Muscle of back (tissue), 11 donors: ENCODE results near the gene IP6K3. TPM values are rescaled to one million over a fixed set of nuclear protein-coding genes. Genes with fewer than 3 reads are reported as not detected.

Source experiments
- DNase-seq, 3 donors: peaks; one replicate each; pipeline versions ENCODE4 v3.0.0 to v3.0.0-alpha.2; 2013
- polyA plus RNA-seq, 10 donors: library from polyadenylated mRNA; unstranded; fragments of 120-200 nt; gene quantifications; one replicate each; pipeline ENCODE4 v1.2.1, GENCODE V29; 2013; ENCODE audit not compliant: insufficient read length in 10 of 10

The IP6K3 gene
- polyA plus RNA-seq, 10 donors = 10.5 to 31.0 (median 25.4) TPM

DNA sequence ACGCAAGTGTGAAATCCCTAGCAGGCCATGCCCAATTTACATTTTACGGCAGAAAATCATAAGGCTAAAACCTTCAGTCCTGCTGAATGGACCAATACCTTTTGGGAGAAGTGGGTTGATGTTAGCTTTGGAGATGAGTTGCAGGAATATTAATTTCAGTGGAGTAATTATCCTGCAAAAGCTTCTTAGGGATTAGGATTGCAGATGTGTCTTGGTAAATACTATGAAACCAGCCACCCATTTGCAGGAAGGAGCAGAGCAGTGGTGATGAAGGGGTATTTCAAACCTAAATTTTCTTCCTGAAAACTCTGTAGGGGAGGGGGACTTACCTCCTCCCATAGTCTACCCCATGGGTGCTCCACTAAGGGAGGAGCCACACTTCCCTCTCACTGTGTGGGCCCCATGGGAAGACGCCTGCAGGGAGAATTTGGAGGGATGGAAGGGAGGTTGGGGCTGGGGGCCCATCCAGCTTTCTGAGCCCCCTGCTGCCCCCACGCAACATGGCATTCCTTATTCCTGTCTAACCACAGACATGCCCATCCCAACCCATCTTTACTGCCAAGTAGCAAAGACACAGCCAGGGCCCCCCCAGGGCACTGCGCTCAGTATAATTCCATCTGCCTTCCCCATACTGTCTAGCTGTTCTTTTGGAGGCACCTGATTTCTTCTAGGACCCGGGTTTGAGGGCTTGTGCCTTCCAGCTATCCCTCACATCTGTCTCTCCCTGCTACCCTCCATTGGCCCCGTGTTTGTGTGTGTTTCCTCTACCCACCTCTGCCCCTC is 20.6 kb downstream of the IP6K3 start:
- DNase-seq = no peak

DNA sequence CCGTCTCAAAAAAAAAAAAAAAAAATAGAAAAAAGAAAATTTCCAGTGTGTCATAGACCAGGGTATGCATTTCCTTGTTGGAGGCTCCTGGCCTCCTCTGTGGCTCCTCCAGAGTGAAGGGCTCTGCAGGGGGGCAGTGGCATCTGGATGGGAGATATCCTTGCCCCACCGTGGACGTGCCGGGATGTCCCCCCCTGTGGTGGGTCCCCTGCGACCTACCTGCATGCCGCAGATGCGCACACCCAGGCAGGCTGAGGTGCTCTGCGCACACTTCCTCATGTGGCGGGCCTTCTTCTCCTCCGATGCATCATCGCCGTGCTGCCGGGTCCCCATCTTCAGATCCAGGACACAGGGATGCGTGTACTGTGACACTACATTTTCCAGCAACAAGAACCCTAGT is 21.5 kb downstream of the IP6K3 start:
- DNase-seq = no peak

DNA sequence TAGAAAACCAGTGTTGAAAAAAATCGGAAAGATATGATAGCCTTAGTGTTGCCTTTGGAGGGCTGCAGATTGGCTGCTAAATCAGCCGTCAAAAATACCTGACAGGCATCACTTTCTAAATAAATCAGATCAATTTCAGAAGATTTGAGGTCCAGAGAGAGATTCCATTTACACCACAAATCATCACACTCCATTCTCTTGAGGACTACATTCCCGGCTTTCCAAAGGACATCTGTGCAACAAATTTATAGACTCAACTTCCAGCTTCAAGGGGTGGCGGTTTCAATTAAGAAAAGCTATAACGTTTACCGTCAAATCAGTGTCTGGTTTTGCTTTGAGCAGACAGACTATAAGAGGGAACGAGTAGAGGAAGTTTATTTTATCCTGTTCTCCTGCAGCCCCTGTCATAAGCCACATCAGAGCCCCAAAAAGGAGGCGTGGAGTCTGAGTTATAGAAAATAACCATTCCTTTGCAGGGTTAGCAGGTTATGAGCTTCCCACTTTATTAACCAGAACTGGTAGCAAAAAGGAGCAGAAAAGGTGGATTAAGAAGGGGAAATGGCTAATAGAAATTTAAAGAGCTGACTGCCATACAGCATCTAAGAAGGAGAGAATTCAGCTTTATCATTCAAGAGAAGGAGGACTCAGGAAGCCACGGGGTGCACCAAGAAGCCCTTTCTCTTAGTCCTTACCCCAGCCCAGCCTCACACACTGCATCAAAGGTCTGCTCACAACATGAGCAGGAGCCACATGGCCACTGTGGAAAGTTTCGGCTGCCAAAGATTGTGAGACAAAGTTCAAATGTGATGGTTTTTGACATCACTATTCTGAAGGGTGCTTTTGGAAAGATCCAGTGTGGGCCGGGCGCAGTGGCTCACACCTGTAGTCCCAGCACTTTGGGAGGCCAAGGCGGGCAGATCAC is 22.3 kb downstream of the IP6K3 start:
- DNase-seq = no peak

DNA sequence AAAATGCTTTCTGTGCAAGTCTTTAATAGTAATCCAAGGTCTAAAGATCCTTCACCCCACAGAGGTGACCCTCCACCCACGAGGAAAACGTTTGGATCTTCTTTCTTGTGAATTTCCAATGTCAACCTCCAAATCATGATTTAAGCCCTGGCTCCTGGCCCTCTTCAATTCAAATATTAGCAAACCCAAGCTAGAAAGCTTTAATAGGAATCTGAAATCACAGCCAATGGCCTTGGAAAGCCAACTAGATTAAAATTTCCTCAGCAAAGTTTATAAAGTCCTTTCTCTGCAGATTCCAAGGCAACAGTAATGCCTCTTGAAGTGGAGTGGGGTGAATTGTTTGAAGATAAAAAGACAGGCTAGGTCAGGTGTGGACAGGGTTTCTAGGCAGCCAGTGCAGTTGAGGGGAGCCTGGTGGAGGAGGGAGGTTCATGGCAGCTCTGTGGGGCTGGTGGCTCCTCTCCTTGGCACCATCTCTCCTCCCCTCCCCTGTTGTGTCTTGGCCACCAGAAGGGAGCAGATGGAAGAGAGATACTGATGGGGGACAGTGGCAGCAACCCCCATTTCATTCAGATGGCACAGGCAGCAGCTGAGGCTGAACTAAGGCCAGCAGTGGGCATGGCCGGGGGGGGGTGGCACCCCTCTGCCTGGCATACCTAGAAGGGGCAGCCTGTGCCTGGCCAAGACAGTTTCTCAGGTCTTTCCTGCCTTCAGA is 23.2 kb downstream of the IP6K3 start:
- DNase-seq = peak in 1 of 3 donors; percentile 35

DNA sequence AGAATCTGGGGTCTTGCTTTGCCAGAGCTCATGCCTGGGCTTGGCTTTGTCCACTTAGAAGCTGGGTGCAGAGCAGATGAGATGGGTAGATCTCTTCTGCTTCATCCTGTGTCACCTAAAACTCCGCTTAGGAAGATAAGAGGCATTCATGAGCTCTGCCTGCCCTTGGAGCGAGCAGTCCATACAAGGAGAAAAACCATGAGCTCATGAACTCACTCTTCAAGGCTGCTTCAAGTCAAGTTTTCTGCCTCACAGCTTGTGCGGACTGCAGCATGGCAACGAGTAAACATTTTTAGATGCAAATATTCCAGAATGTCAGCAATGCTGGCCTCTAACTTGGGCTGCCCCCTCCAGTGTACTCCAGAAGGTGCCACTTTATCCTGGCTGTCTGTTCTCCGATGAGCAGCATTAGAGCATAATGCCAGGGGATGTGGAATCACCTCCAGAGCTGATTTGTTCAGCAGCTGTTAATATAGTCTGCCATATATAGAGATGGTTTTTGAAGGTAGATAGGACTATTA is 24.5 kb downstream of the IP6K3 start:
- DNase-seq = no peak

DNA sequence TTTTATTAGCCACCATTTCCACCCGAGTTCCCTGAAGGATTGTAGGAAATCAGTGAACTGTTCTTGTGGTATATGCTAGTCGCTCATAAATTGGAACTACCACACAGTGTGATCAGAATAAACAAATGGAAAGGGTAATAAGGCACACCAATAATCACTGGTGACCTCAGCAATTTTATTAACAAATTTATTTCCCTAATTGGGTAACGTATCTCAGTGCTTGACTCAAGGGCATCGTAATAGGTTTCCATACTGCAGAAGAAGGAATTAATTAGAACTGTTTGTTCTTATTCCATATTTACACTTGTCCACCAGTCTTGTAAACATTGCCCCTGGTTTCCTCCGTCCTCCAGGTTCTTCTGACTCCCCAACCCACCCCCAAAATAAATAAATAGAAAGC is 25.2 kb downstream of the IP6K3 start:
- DNase-seq = no peak

DNA sequence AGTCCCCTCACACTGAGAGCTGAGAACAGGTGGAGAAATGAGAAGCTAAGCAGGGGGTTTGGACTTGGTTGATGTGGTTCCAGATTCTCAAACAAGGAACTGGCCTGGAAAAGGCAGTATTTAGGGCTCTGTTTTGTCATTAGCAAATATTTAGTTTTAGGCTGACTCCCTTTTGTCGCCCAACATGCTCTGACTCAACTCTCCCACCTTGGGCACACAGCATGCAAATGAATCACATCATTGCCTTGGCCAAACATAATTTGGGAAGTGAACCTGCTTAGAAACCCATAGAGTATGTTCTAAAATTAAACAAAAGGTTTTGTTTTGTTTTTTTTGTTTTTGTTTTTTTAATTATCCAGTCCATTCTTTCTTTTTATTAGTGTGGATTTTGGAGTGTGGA is 25.7 kb downstream of the IP6K3 start:
- no peak for DNase-seq

DNA sequence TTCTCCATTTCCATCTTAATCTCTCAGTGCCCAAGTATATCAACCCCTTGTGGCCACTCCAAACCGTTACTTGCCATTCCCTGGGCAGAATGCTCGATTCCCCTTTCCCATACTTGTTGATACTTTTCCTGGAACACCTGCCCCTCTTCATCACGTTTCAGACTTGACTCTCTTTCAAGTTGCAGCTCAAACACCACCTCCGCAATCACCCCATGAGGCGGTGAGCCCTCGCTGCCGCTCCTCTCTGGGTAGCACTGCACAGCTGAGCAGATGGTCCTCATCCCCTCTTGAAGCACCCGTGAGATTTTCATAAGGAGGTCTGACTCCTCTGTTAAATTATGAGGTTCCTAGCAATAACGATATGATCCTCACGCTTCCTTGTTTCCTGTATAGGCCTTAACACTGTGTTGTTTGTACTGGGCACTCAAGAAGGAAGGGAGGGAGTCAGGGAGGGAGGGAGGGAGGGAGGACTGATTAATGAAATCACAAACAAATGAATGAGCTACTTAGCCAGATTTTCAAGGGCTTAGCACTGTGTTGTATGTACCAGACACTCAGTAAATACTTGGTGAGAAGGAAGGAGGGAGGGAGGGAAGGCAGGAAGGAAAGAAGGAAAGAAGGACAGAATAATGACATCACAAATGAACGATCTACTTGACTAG is 27.2 kb downstream of the IP6K3 start:
- DNase-seq = no peak

DNA sequence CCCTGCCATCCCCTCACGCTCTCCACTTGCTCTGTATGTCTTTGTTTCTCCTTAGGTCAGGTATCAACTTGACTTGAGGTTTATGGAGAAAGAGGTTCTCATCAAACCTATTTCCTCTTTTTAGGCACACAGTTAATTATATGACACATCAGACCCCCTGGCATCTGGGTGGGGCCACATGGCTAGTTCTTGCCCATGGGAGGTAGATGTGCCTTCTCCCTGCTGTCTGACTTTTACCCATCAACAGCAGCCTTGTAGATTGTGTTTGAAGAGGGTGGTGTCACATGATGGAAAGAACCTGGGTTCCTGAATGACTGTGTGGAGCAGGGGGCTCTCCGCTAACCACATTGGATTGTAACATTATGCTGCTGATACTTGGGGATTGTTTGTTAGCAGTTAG is 28.0 kb downstream of the IP6K3 start:
- DNase-seq = no peak

DNA sequence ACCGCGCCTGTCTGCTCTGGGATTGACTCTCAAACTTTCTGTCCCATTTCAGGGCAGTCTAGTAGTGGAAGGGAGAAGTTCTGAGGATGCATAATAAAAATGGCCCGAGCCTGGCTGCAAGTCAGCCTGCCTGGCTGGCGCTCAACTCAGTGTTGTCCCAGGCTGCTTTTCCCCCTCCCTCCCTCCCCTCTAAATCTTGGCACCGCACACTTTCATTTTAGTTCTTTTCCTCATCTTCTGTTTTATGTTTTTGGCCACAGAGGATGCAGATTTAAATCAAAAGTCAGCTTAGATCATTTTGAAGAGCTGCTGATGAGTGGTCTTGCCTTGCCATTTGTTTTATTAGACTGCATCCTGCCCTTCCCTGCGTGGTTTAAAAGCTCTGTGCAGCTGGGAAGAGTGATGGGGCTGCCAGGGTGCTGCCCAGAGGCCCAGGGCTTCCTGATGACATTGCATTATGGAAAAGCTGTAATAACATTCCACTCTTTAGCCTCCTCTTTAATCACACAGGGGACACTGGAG is 28.7 kb downstream of the IP6K3 start:
- peak in 2 of 3 donors; percentile 80 to 88 for DNase-seq

DNA sequence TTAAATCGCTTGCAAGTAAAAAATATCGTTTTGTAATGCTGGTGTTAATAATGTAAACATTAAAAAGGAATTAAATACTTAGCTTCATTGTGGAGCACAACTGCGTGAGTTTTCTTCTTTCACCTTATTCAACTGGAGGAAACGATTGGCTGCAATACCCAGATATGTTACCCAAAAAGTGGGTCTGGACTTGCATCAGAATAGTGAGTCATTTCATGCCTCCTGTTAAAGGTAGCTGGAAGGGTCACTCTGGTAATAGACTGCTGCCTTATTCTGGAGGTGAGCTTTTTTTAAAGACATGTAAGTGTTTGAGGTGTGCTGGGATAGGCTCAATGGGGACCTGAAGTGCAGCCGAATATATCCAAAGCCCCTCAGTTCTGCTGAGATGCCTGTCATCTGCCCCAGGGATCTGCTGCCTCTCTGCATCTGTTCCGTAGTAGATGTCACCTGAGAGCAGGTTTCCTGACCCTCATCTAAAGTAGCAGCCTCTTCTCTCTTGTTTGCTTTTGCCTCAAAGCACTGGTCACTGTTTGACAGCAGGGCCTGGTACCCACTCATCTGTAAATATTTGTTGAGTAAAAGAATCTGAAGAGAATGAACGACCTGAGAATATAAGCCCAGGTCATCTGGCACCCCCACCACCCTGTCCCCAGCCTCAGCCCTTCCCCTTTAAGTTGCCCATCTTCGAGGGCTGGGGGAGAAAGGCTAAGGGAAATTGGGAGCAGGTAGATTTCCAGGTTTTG is 29.6 kb downstream of the IP6K3 start:
- DNase-seq = no peak

DNA sequence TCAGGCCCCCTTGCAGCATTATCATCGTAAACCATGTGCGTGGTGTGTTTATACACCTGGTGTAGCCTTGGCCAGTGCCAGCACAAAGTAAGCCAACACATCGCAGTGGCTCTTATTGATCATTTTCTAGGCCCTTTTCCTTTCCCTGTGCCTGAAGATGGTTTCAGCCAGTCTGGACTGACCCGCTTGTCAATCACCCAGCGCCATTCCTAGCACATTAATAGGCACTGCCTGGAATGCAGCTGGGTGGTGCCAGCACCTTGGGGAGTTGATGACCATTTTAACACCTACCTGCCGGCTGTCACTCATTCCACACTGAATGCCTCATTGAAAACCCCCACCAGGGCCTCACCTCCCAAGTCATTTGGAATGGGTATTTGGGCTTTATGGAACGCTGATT is 30.3 kb downstream of the IP6K3 start:
- no peak for DNase-seq

DNA sequence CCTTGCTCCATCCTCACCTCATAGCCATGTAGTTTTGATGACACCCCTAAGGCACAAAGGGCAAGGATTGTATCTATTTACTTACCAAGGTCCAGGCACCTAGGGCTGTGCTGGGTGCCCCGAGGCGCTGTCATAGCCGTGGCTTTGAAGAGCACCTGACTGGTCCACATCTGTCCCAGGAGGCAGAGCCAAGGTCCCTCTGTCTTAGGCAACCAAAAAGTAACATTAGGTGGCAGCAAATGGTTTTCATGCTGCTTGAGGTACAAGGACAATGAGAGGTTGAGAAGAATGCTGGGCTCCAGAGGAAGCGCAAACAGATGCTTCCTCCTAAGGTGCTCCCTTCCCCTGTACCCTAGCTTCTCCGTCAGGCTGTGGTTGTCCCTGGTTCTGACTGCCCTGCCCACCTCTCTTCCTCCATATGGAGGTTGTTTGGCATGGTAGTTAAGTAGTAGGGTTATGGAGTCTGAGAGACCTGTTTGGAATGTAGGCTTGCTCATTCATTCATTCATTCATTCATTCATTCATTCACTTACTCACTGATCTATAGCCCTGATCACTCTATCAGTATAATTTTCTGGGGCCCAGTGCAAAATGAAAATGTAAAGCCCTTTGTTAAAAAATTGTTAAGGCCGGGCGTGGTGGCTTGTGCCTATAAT is 32.2 kb downstream of the IP6K3 start:
- DNase-seq = no peak

DNA sequence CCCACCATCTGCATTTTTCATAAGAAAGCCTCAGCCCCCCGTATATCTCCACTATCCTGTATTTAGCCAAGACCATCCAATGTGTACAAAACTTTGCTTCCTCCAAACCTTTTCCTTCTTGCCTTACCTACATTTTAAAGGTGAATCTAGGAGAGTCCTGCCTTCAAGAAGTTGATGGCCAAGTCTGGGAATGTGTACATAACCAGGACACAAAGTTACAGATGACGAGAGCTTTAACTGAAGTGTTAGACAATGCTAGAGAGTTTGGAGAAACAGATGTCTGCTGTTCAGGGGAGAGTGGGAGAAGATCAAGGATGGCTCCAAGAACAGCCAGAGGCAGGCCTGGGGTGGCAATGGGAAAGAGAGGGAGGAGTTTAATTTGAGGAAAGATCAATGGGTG is 32.9 kb downstream of the IP6K3 start:
- no peak for DNase-seq

DNA sequence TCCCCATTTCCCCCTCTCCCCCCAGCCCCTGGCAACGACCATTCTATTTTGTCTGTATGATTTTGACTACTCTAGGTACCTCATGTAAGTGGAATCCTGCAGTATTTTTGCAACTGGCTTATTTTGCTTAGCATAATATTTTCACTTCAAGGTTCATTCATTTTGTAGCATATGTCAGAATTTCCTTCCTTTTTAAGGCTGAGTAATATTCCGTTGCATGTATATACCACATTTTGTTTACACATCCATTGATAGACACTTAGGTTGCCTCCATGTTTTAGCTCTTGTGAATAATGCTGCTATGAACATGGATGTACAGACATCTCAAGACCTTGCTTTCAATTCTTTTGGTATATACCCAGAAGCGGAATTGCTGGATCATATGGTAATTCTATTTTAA is 33.8 kb downstream of the IP6K3 start:
- DNase-seq = no peak

DNA sequence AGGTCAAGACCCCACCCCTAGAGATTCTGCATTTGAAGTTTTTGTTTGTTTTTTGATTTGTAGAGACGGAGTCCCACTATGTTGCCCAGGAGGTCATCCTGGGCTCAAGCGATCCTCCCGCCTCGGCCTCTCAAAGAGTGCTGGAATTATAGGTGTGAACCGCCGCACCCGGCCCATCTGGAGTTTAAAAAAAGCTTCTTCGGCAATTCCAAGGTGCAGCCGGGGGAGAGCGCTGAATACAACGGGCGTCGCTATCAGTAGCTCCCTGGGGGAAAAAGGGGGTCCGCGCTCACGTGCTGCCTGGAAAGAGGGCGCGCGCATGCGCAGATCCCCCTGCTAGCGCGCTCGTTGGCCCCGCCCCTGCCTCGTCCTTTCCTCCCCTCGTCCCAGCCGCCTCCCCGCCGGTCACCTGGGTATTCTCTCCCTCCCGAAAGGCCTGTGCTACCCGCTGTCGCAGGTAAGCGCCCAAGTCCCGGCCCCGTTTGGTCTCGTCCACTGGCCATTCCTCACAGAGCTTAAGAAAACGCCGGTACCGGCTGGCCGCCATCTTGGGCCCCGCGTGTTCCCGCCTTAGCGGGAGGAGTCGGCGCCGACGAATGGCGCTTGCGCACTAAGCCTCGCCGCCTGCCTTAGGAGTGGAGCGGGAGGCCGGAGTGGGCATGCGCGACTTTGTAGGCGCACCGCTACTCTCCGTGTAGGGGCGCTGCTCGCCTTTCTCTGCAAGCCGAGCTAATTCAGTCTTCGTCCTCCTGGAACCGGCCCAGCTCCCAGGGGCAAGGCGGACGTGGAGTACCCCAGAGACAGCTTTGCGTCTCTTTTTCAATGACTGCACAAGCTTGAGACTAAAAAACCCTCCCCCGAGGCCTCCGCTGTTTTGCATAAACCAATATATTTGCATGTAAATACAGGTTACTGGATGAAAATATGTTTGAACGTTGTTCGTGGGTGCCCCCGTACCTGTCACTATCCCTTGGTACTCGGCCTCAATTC is 35.3 kb downstream of the IP6K3 start, which contains the start of gene UQCC2:
Gene UQCC2 (minus strand): TSS at position 561 of the 990 bp plus-strand sequence. CDS start 14 bp downstream, at position 547.
- peak; percentile 98 to 99 (median 99) for DNase-seq

DNA sequence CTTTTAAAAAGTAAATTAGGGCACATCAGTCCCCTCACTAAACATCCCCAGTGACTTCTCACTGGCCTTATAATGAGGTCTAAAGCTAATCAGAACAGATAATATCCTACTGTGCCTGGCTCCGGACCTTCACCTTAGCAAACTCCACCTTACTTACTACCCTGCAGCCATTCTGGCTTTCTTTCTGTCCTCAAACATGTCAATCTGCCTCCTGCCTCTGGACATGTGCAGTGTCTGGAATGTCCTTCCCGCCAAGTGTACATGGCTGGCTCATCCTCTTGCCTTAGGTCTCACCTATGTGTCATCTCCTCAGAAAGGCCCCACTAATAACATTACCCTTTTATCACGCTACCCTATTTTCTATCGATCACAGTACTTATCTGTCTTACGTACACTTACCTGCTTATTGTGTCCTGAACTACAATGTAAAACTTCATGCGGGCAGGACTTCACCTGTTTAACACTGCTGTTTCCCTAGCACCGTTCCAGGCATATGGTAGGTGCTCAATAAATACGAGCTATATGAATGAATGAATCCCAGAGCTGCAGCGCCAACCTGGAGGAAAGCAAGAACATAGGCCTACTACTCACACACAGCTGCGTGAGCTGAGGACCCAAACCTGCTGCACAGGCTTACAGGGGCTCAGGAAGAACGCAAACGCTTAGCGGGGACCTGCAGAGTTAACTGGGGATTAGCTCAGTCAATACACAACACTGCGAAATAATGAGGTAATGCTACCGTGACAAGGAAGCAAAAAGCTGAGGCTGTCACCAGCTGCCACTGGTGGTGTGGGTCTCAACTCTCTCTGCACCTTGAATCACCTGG is 36.2 kb downstream of the IP6K3 start:
- no peak for DNase-seq
